Keratinocyte (primary cell): Measurements from ENCODE around the gene NME3. TPM values are rescaled to one million over a fixed set of nuclear protein-coding genes. Genes with fewer than 3 reads are reported as not detected.

Experiments
- DNase-seq: peaks from one replicate; pipeline ENCODE4 v3.0.0-alpha.2; 2011; ENCODE audit warnings: low read depth, missing footprints, low spot score
- FAIRE-seq: peaks from 2 replicates; lab custom pipeline; 2011; peaks lifted over from hg19 to GRCh38; lab: Jason Lieb, UNC
- H2AFZ ChIP-seq: 2 replicates; pipeline ENCODE4 v1.6.0; 2012; ENCODE audit warnings: low read length, control low read depth, inconsistent platforms; ENCODE audit not compliant: control insufficient read depth
- H3K27ac ChIP-seq: 2 replicates; pipeline ENCODE4 v1.5.1; 2011; ENCODE audit warnings: low read length; ENCODE audit not compliant: control insufficient read depth, insufficient read depth
- H3K27me3 ChIP-seq: 3 replicates; pipeline ENCODE4 v1.6.0; 2011; ENCODE audit warnings: low read length; ENCODE audit not compliant: control insufficient read depth, insufficient read depth; ENCODE audit errors: extremely low read depth
- H3K36me3 ChIP-seq, 2 experiments: 2 replicates in 1 of 2; 3 replicates in 1 of 2; pipeline ENCODE4 v1.5.1; 2011; ENCODE audit warnings: low read length in 2 of 2, mild to moderate bottlenecking in 1 of 2; ENCODE audit not compliant: control insufficient read depth in 2 of 2, insufficient read depth in 2 of 2; ENCODE audit errors: extremely low read depth in 1 of 2
- H3K4me1 ChIP-seq: 3 replicates; pipeline ENCODE4 v1.5.1; 2011; ENCODE audit warnings: low read length; ENCODE audit not compliant: control insufficient read depth, insufficient read depth; ENCODE audit errors: extremely low read depth
- H3K4me2 ChIP-seq: 3 replicates; pipeline ENCODE4 v1.6.0; 2011; ENCODE audit warnings: low read depth, low read length; ENCODE audit not compliant: control insufficient read depth, insufficient read depth; ENCODE audit errors: extremely low read depth
- H3K4me3 ChIP-seq, 3 experiments: fragments of 200-600 bp in 1 of 3; sonication (generic) in 1 of 3; 2 replicates in 2 of 3; 3 replicates in 1 of 3; pipeline ENCODE4 v1.5.1; 2011 to 2016; ENCODE audit warnings: low read length in 3 of 3, mild to moderate bottlenecking in 3 of 3, control low read depth in 2 of 3, inconsistent platforms in 1 of 3, low read depth in 1 of 3, mixed read lengths in 1 of 3, mixed run types in 1 of 3, moderate library complexity in 1 of 3; ENCODE audit not compliant: control insufficient read depth in 2 of 3, insufficient read depth in 2 of 3; ENCODE audit errors: extremely low read depth in 1 of 3
- H3K79me2 ChIP-seq: 2 replicates; pipeline ENCODE4 v1.6.0; 2012; ENCODE audit warnings: low read length; ENCODE audit not compliant: control insufficient read depth, insufficient read depth
- H3K9ac ChIP-seq: 3 replicates; pipeline ENCODE4 v1.6.0; 2011; ENCODE audit warnings: low read length; ENCODE audit not compliant: control insufficient read depth, insufficient read depth; ENCODE audit errors: extremely low read depth
- H3K9me1 ChIP-seq: 3 replicates; pipeline ENCODE4 v1.6.0; 2011; ENCODE audit warnings: low read length; ENCODE audit not compliant: control insufficient read depth, insufficient read depth; ENCODE audit errors: extremely low read depth
- H3K9me3 ChIP-seq: 2 replicates; pipeline ENCODE4 v1.5.1; 2012; ENCODE audit warnings: low read depth, low read length; ENCODE audit not compliant: control insufficient read depth
- H4K20me1 ChIP-seq: 3 replicates; pipeline ENCODE4 v1.6.0; 2011; ENCODE audit warnings: low read length; ENCODE audit not compliant: control insufficient read depth, insufficient read depth; ENCODE audit errors: extremely low read depth
- CTCF ChIP-seq, 3 experiments: IDR thresholded peaks in 1 of 3; conservative IDR thresholded peaks in 1 of 3; optimal IDR thresholded peaks in 1 of 3; 2 replicates in 2 of 3; 3 replicates in 1 of 3; pipeline versions ENCODE3 to v1.5.1; 2011; ENCODE audit warnings: low read length in 3 of 3, mild to moderate bottlenecking in 3 of 3, moderate library complexity in 2 of 3, control low read depth in 1 of 3, inconsistent platforms in 1 of 3; ENCODE audit not compliant: insufficient read depth in 2 of 3; ENCODE audit errors: extremely low read depth in 1 of 3
- EZH2 ChIP-seq: IDR thresholded peaks from one replicate; pipeline ENCODE4 v1.6.1; 2012; ENCODE audit warnings: inconsistent platforms, mild to moderate bottlenecking, low read length, moderate library complexity
- dilution Hi-C: fragments of 300-500 bp; cut with MboI; formaldehyde crosslinking; loops from one replicate; pipeline ENCODE4 v1.7.0; 2020; ENCODE audit warnings: low sequenced_read_pairs; ENCODE audit not compliant: extremely low pct_ligation_motif_present
- polyA plus RNA-seq, 5 experiments: library from polyadenylated mRNA; depleted of rRNA in 3 of 5; stranded (reverse) in 3 of 5; stranded (forward) in 1 of 5; unstranded in 1 of 5; fragments of >200 nt; gene quantifications; 1 replicate in 1 of 5; 2 replicates in 3 of 5; 3 replicates in 1 of 5; pipeline versions ENCODE4 v1.2.1 to v1.2.3, GENCODE V29; 2011 to 2012; ENCODE audit warnings: missing spikeins in 2 of 5, low read depth in 1 of 5, low replicate concordance in 1 of 5

NME3 gene
- polyA plus RNA-seq, 1 donor (not counting 4 experiments of a cell fraction or from before 2014, with no cell fraction given) = 10.1 TPM

- Histone ChIP-seq H3K4me3 (no peak overlapping the region), H3K79me2 (no peaks in the 10 kb centered on the region), H3K27me3 (no peaks in the 10 kb centered on the region), H3K9me1 (no peaks in the 10 kb centered on the region), H3K4me2 (no peak overlapping the region), H3K36me3 (peaks cover 0 to 3% of the 10 kb centered on the region in 2 experiments), H3K27ac (no peak overlapping the region), H2AFZ (no peak overlapping the region), H4K20me1 (no peaks in the 10 kb centered on the region), H3K9ac (no peak overlapping the region), H3K9me3 (no peaks in the 10 kb centered on the region), H3K4me1 (no peaks in the 10 kb centered on the region)
- DNase-seq = no peak
- FAIRE-seq = no peak
- TF ChIP-seq CTCF (optimal IDR thresholded peaks at IDR 0.05 in 1 of 3, IDR thresholded peaks at IDR 0.05 in 1 of 3, conservative IDR thresholded peaks at IDR 0.05 in 1 of 3; ENCODE audit: extremely low read depth in 1 of 3, insufficient read depth in 2 of 3, low read length in 3 of 3) = no peak
- no peak for TF ChIP-seq EZH2
- dilution Hi-C loops = no loop called here
Measured at GRCh38 chr16:1808691-1809090, 37.3 kb upstream of the NME3 start.

GRCh38 chr16:1807626-1808025 lies 36.3 kb upstream of the NME3 start:
- Histone ChIP-seq H3K27ac (no peak overlapping the region), H3K27me3 (no peaks in the 10 kb centered on the region), H3K9me1 (no peaks in the 10 kb centered on the region), H2AFZ (no peak overlapping the region), H3K79me2 (no peaks in the 10 kb centered on the region), H3K4me1 (no peaks in the 10 kb centered on the region), H3K4me3 (no peak overlapping the region), H4K20me1 (no peaks in the 10 kb centered on the region), H3K9me3 (no peaks in the 10 kb centered on the region), H3K4me2 (no peak overlapping the region), H3K36me3 (peaks cover 0 to 3% of the 10 kb centered on the region in 2 experiments), H3K9ac (no peak overlapping the region)
- no peak for FAIRE-seq
- dilution Hi-C loops = no loop called here
- TF ChIP-seq CTCF (optimal IDR thresholded peaks at IDR 0.05 in 1 of 3, IDR thresholded peaks at IDR 0.05 in 1 of 3, conservative IDR thresholded peaks at IDR 0.05 in 1 of 3; ENCODE audit: extremely low read depth in 1 of 3, insufficient read depth in 2 of 3, low read length in 3 of 3) (no peak), EZH2 (no peak)
- no peak for DNase-seq
